HepG2 (cell line): Measurements from ENCODE around the gene OR1F1. TPM values are rescaled to one million over a fixed set of nuclear protein-coding genes. Genes with fewer than 3 reads are reported as not detected.

Experiments
- EEA1 ChIP-seq: sonication (generic); formaldehyde crosslinking; IDR thresholded peaks from 2 replicates; pipeline ENCODE4 v1.5.1; 2020; ENCODE audit warnings: mild to moderate bottlenecking, missing genetic modification reagents, borderline replicate concordance
- FOXO4 ChIP-seq: sonication (generic); formaldehyde crosslinking; conservative IDR thresholded peaks from 2 replicates; pipeline ENCODE4 v1.8.1; 2023; ENCODE audit warnings: missing genetic modification reagents
- HIC2 ChIP-seq: sonication (generic); formaldehyde crosslinking; IDR thresholded peaks from 2 replicates; pipeline ENCODE4 v1.9.0; 2022; ENCODE audit warnings: low read depth, missing genetic modification reagents
- JARID2 ChIP-seq: sonication (generic); formaldehyde crosslinking; IDR thresholded peaks from 2 replicates; pipeline ENCODE4 v1.8.1; 2023; ENCODE audit warnings: missing genetic modification reagents, inconsistent platforms; ENCODE audit not compliant: insufficient replicate concordance
- PHF21A ChIP-seq: sonication (generic); formaldehyde crosslinking; IDR thresholded peaks from 2 replicates; pipeline ENCODE4 v1.5.0; 2020; ENCODE audit warnings: mild to moderate bottlenecking, missing genetic modification reagents
- RCOR2 ChIP-seq: IDR thresholded peaks from 2 replicates; pipeline ENCODE4 v1.6.1; 2016; ENCODE audit warnings: missing biosample characterization, missing genetic modification reagents
- SIN3A ChIP-seq: IDR thresholded peaks from 2 replicates; pipeline ENCODE4 v1.6.1; 2011; ENCODE audit warnings: low read depth, mild to moderate bottlenecking, control low read depth, low read length, borderline replicate concordance
- SSRP1 ChIP-seq: IDR thresholded peaks from 2 replicates; pipeline ENCODE4 v1.6.1; 2016; ENCODE audit warnings: control low read depth
- STAT5B ChIP-seq: sonication (generic); formaldehyde crosslinking; IDR thresholded peaks from 2 replicates; pipeline ENCODE4 v1.4.0; 2020; ENCODE audit warnings: missing genetic modification reagents
- TBX3 ChIP-seq: fragments of 450-650 bp; IDR thresholded peaks from 2 replicates; pipeline ENCODE4 v1.6.1; 2017; ENCODE audit warnings: antibody characterized with exemption, mild to moderate bottlenecking, inconsistent platforms, borderline replicate concordance
- ZBTB26 ChIP-seq: IDR thresholded peaks from 2 replicates; pipeline ENCODE4 v1.6.1; 2016; ENCODE audit warnings: missing compliant biosample characterization, missing genetic modification reagents, borderline replicate concordance
- ZNF180 ChIP-seq: sonication (generic); formaldehyde crosslinking; IDR thresholded peaks from 2 replicates; pipeline ENCODE4 v1.4.0; 2020; ENCODE audit warnings: low read depth, missing genetic modification reagents, borderline replicate concordance
- ZNF251 ChIP-seq: sonication (generic); formaldehyde crosslinking; IDR thresholded peaks from 2 replicates; pipeline ENCODE4 v1.9.0; 2021; ENCODE audit warnings: mild to moderate bottlenecking, missing genetic modification reagents
- ZNF724P ChIP-seq: sonication (generic); formaldehyde crosslinking; IDR thresholded peaks from 2 replicates; pipeline ENCODE4 v1.8.0; 2022; ENCODE audit warnings: missing genetic modification reagents, borderline replicate concordance
- ZNF788 ChIP-seq: sonication (generic); formaldehyde crosslinking; IDR thresholded peaks from 2 replicates; pipeline ENCODE4 v1.5.0; 2020; ENCODE audit warnings: mild to moderate bottlenecking, missing genetic modification reagents, borderline replicate concordance
- polyA plus RNA-seq, 8 experiments: library from polyadenylated mRNA; depleted of rRNA in 3 of 8; stranded (reverse) in 7 of 8; unstranded in 1 of 8; fragments of >200 nt; fragmentation: Illumina TruSeq in 4 of 8; extraction: Trizol in 4 of 8; gene quantifications; 2 replicates each; pipeline versions ENCODE4 v1.2.1 to v1.2.3, GENCODE V29; 2011 to 2016; ENCODE audit warnings: low read depth in 4 of 8, missing spikeins in 1 of 8, mixed read lengths in 1 of 8; ENCODE audit not compliant: insufficient read depth in 1 of 8
- total RNA-seq, 5 experiments: library from RNA; depleted of rRNA; stranded (reverse); fragments of >200 nt; fragmentation: Illumina TruSeq; extraction: Trizol; gene quantifications; 2 replicates each; pipeline ENCODE4 v1.2.3, GENCODE V29; 2016; ENCODE audit warnings: low read depth in 1 of 5
- TF ChIP-seq, protein P1 (sequence below), 2 experiments: IDR thresholded peaks; 2 replicates each; pipeline ENCODE4 v1.6.1; 2011 to 2012; ENCODE audit warnings: low read length in 2 of 2, borderline replicate concordance in 1 of 2, low read depth in 1 of 2, mild to moderate bottlenecking in 1 of 2, moderate library complexity in 1 of 2
- TF ChIP-seq, protein P2 (sequence below): sonication (generic); formaldehyde crosslinking; conservative IDR thresholded peaks from 2 replicates; pipeline ENCODE4 v1.4.0; 2020; ENCODE audit warnings: missing genetic modification reagents

Gene OR1F1
- total and polyA plus RNA-seq, 2 of the 13 experiments (the other 11 are each of a cell fraction or from before 2014, with no cell fraction given) = 0.90 TPM; not detected in 1

- TF ChIP-seq ZNF724P (CRISPR knock-in tag) (0 out of 2 replicates have a peak, but pooled peaks have one; percentile 36), TBX3 (peak; percentile 77; the same call in 1 of the 2 replicates), SIN3A (peak; percentile 36; the same call in 1 of the 2 replicates), PHF21A (CRISPR knock-in tag) (peak; percentile 75), ZNF251 (CRISPR knock-in tag) (no peak), FOXO4 (0 out of 2 replicates have a peak, but pooled peaks have one; percentile 56), RCOR2 (CRISPR knock-in tag) (peak; percentile 52; the same call in 1 of the 2 replicates), STAT5B (0 out of 2 replicates have a peak, but pooled peaks have one; percentile 46), ZBTB26 (0 out of 2 replicates have a peak, but pooled peaks have one; percentile 60), ZNF180 (CRISPR knock-in tag) (0 out of 2 replicates have a peak, but pooled peaks have one; percentile 44), ZNF788 (CRISPR knock-in tag) (peak; percentile 82; the same call in 1 of the 2 replicates), EEA1 (peak; percentile 73; the same call in 1 of the 2 replicates), JARID2 (CRISPR knock-in tag) (no peak), HIC2 (peak; percentile 27; the same call in 1 of the 2 replicates), SSRP1 (CRISPR knock-in tag) (no peak)
- TF ChIP-seq, protein P1, sequence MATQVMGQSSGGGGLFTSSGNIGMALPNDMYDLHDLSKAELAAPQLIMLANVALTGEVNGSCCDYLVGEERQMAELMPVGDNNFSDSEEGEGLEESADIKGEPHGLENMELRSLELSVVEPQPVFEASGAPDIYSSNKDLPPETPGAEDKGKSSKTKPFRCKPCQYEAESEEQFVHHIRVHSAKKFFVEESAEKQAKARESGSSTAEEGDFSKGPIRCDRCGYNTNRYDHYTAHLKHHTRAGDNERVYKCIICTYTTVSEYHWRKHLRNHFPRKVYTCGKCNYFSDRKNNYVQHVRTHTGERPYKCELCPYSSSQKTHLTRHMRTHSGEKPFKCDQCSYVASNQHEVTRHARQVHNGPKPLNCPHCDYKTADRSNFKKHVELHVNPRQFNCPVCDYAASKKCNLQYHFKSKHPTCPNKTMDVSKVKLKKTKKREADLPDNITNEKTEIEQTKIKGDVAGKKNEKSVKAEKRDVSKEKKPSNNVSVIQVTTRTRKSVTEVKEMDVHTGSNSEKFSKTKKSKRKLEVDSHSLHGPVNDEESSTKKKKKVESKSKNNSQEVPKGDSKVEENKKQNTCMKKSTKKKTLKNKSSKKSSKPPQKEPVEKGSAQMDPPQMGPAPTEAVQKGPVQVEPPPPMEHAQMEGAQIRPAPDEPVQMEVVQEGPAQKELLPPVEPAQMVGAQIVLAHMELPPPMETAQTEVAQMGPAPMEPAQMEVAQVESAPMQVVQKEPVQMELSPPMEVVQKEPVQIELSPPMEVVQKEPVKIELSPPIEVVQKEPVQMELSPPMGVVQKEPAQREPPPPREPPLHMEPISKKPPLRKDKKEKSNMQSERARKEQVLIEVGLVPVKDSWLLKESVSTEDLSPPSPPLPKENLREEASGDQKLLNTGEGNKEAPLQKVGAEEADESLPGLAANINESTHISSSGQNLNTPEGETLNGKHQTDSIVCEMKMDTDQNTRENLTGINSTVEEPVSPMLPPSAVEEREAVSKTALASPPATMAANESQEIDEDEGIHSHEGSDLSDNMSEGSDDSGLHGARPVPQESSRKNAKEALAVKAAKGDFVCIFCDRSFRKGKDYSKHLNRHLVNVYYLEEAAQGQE (IDR thresholded peaks at IDR 0.05; ENCODE audit: borderline replicate concordance in 1 of 2, low read depth in 1 of 2, low read length in 2 of 2) = no peak
- TF ChIP-seq, protein P2, sequence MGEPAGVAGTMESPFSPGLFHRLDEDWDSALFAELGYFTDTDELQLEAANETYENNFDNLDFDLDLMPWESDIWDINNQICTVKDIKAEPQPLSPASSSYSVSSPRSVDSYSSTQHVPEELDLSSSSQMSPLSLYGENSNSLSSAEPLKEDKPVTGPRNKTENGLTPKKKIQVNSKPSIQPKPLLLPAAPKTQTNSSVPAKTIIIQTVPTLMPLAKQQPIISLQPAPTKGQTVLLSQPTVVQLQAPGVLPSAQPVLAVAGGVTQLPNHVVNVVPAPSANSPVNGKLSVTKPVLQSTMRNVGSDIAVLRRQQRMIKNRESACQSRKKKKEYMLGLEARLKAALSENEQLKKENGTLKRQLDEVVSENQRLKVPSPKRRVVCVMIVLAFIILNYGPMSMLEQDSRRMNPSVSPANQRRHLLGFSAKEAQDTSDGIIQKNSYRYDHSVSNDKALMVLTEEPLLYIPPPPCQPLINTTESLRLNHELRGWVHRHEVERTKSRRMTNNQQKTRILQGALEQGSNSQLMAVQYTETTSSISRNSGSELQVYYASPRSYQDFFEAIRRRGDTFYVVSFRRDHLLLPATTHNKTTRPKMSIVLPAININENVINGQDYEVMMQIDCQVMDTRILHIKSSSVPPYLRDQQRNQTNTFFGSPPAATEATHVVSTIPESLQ (CRISPR knock-in tag) = 0 out of 2 replicates have a peak, but pooled peaks have one; percentile 41
These were observed 35.6 kb upstream of the OR1F1 start (continued) for GRCh38 chr16:3152277-3152990.
